ENCODE measurements around the gene FCGBP.

FCGBP gene

DNA sequence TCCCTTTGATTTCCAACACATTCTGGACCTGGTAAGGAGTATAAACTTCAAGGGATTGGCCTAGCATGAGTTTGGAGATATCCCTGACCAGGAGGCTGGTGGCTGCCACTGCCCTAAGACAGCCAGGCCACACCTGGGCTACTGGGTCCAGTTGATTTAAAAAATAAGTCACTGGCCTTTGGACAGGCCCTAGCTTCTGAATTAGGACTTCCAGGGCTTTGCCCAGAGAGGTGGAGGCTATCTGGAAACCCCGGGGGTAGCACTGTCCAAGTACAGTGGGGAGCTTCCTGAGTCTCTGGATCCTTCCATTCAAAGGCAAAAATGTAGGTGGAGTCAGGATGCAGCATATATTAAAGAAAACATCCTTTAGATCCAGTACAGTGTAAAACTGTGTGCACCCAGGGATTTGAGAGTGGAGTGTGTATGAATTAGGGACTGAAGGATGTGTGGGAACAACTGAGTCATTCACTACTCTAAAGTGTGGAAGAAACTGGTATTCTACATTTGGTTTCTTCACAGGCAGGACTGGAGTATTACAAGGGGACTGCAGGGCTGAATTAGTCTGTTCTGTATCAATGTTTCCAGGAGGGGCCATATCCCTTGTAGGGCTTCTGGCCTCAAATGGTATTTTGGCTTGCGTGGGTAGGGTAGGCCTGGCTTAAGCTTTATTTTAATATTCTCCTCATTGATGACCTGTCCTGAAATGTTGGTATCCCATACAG is 14.8 kb upstream of the FCGBP start:
- in situ Hi-C loops (cut with MboI; ENCODE audit: low sequenced_read_pairs, unreplicated experiment), result no loop called here
- TF ChIP-seq, protein P1, sequence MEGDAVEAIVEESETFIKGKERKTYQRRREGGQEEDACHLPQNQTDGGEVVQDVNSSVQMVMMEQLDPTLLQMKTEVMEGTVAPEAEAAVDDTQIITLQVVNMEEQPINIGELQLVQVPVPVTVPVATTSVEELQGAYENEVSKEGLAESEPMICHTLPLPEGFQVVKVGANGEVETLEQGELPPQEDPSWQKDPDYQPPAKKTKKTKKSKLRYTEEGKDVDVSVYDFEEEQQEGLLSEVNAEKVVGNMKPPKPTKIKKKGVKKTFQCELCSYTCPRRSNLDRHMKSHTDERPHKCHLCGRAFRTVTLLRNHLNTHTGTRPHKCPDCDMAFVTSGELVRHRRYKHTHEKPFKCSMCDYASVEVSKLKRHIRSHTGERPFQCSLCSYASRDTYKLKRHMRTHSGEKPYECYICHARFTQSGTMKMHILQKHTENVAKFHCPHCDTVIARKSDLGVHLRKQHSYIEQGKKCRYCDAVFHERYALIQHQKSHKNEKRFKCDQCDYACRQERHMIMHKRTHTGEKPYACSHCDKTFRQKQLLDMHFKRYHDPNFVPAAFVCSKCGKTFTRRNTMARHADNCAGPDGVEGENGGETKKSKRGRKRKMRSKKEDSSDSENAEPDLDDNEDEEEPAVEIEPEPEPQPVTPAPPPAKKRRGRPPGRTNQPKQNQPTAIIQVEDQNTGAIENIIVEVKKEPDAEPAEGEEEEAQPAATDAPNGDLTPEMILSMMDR (IDR thresholded peaks at IDR 0.05; ENCODE audit: borderline replicate concordance, control extremely low read depth, extremely low read depth, insufficient read depth, missing control alignments), result no peak
- DNase-seq (ENCODE audit: low spot score), result no peak

DNA sequence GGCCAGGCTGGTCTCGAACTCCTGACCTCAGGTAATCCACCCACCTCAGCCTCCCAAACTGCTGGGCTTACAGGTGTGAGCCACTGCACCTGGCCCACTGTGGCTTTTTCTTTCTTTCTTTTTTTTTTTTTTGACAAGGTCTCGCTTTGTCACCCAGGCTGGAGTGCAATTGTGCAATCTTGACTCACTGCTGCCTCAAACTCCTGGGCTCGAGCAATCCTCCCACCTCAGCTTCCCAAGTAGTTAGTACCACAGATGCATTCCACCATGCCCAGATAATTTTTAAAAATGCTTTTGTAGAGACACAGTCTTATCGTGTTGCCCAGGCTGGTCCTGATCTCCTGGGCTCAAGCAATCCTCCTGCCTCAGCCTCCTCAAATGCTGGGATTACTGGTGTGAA is 12.1 kb upstream of the FCGBP start:
- TF ChIP-seq, protein P1 (IDR thresholded peaks at IDR 0.05; ENCODE audit: borderline replicate concordance, control extremely low read depth, extremely low read depth, insufficient read depth, missing control alignments), result no peak
- DNase-seq (ENCODE audit: low spot score), result no peak
- in situ Hi-C loops (cut with MboI; ENCODE audit: low sequenced_read_pairs, unreplicated experiment), result no loop called here

DNA sequence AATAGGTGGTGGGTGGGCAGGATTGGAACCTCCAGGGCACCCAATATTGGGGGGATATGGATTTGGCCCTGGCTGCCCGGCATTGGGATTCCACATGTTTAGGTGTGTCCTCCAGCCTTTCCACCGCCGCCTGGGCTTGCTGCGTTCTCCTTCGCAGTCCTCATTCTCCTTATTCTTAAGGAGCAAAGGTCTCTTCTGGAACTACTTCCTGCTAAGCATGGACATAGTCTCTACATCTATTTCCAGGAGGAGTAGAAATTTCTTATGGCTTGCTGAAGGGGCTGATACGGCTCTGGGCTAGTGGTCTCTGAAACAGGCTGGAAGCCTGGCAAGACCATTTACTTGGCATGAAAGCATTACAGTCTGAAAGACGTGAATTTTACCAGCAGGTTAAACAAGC is 9.2 kb upstream of the FCGBP start:
- no peak for DNase-seq (ENCODE audit: low spot score)
- in situ Hi-C loops (cut with MboI; ENCODE audit: low sequenced_read_pairs, unreplicated experiment), result no loop called here
- TF ChIP-seq, protein P1 (IDR thresholded peaks at IDR 0.05; ENCODE audit: borderline replicate concordance, control extremely low read depth, extremely low read depth, insufficient read depth, missing control alignments), result no peak

DNA sequence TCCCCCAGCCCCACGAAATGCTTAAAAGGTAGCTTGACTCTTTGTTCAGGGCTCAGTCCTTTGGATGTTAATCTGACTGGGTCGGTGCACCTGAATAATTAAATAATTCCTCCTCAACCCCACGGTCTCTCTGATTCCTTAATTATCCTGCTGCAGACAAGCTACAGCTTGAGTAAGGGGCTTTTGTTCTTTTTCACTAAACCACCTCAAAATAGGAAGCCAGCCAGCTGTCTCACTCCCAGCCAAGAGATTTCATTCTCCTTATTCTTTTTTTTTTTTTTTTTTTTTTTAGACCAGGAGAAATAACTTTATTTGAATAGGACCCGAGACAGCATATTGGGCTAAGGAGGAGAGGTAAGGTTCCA is 7.9 kb upstream of the FCGBP start:
- DNase-seq (ENCODE audit: low spot score), result no peak
- in situ Hi-C loops (cut with MboI; ENCODE audit: low sequenced_read_pairs, unreplicated experiment), result no loop called here
- TF ChIP-seq, protein P1 (IDR thresholded peaks at IDR 0.05; ENCODE audit: borderline replicate concordance, control extremely low read depth, extremely low read depth, insufficient read depth, missing control alignments), result no peak

DNA sequence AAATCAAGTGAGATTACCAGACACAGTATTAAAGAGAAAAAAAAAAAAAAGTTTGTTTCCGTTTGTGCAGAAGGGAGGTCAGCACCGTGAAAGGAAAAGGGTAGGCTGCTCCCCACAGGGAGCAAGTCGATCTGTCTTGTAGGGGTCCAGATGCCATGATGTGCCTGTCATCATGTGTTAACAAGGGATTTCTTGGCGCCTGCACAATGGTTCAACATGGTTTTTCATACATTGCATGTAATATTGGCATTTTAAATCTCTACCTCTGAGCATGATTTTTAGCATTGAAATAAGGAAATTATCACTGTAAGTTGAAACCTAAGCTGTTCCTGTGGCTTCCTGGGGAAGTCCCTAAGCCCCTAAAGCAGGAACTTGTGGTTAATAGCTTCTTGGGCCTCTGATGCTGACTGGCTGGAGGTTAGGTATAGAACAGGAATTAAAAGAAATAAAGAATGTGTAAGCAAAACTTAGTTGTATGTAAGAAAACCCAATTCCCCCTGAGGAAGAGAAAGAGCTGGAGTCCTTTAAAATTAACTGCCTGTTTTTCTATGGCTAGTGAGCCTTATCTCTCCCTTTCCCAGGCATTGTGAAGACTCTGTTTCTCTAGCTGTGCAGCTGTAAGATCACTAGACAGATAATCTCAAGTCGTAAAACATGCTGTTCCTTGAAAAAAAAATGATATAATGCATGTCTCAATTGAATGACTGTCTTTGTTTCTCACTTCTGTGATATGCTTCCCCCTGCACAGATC is 7.4 kb upstream of the FCGBP start:
- DNase-seq (ENCODE audit: low spot score), result peak; percentile 64
- TF ChIP-seq, protein P1 (IDR thresholded peaks at IDR 0.05; ENCODE audit: borderline replicate concordance, control extremely low read depth, extremely low read depth, insufficient read depth, missing control alignments), result no peak
- in situ Hi-C loops (cut with MboI; ENCODE audit: low sequenced_read_pairs, unreplicated experiment), result no loop called here

DNA sequence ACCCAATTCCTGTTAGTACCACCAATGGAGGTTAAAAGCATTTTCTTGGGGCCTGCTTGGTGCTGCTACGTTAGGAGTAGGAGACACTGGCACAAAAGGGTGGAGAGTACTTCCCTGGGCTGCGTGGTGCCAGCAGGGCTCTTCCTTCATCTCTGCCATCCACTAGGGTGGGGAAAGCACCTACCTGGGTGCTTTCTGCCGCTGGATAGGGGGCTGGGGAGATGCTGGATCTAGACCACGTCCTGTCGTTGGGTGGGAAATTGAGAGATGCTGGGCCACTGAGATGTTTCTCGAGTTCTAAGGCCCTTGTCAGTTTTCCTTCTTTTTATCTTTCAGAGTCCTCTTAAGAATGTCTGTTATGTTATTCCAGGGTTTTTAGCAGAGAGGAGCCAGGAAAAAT is 6.7 kb upstream of the FCGBP start:
- in situ Hi-C loops (cut with MboI; ENCODE audit: low sequenced_read_pairs, unreplicated experiment), result no loop called here
- TF ChIP-seq, protein P1 (IDR thresholded peaks at IDR 0.05; ENCODE audit: borderline replicate concordance, control extremely low read depth, extremely low read depth, insufficient read depth, missing control alignments), result no peak
- no peak for DNase-seq (ENCODE audit: low spot score)
